Kasumi-1 (cell line): Measurements from ENCODE around the gene FLT3LG.
"Not testable (repeated sequence)": the region's sequence is repeated elsewhere in the genome, so short reads cannot be mapped to it uniquely, and the experiment has no call there.

ENCODE experiments used
- DNase-seq, 2 experiments: peaks; one replicate each; lab custom pipeline; 2025; lab: John Stamatoyannopoulos, UW

FLT3LG gene

DNA sequence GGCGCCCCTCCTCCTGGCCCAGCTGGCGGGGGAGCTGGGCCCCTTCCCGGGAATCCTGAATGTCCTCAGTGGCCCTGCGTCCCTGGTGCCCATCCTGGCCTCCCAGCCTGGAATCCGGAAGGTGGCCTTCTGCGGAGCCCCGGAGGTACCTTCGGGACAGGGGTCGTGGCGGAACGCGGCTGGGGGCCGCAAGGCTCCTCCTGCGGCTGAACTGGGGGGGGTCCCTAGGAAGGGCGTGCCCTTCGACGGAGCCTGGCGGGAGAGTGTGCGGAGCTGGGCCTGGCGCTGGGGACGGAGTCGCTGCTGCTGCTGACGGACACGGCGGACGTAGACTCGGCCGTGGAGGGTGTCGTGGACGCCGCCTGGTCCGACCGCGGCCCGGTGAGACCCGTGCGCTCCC, 12.4 kb upstream of the FLT3LG start:
- DNase-seq = no peak

DNA sequence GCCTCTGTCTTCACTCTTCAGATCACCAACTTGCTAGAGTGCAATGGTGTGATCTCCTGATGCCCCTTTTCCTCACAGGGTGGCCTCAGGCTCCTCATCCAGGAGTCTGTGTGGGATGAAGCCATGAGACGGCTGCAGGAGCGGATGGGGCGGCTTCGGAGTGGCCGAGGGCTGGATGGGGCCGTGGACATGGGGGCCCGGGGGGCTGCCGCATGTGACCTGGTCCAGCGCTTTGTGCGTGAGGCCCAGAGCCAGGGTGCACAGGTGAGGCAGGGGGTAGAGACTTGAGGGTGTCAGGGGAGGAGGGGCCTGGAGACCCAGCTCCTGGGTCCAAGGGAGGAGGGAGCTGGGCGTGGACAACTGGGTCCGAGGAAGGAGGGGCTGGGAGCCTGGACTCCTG, 11.5 kb upstream of the FLT3LG start:
- no peak for DNase-seq

GRCh38 chr19:49463960-49464740, 9.9 kb upstream of the FLT3LG start:
- DNase-seq = no peak

- no peak for DNase-seq
Observed at GRCh38 chr19:49465371-49465770, 8.6 kb upstream of the FLT3LG start.

DNA sequence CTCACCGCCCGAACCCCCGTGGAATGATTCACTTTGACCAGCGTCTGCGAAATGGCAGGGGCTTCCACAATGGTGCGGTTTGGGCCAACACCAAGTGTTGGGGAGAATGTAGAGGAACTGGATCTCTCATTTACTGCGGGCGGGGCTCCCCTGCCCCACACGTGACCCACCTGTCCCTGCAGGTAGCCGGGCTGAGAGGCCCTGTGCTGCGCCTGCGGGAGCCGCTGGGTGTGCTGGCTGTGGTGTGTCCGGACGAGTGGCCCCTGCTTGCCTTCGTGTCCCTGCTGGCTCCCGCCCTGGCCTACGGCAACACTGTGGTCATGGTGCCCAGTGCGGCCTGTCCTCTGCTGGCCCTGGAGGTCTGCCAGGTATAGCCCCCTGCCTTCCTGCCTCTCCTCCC, 5.8 kb upstream of the FLT3LG start:
- DNase-seq = no peak

GRCh38 chr19:49468746-49469447, 5.1 kb upstream of the FLT3LG start:
- DNase-seq = peak; percentile 58 to 71

DNA sequence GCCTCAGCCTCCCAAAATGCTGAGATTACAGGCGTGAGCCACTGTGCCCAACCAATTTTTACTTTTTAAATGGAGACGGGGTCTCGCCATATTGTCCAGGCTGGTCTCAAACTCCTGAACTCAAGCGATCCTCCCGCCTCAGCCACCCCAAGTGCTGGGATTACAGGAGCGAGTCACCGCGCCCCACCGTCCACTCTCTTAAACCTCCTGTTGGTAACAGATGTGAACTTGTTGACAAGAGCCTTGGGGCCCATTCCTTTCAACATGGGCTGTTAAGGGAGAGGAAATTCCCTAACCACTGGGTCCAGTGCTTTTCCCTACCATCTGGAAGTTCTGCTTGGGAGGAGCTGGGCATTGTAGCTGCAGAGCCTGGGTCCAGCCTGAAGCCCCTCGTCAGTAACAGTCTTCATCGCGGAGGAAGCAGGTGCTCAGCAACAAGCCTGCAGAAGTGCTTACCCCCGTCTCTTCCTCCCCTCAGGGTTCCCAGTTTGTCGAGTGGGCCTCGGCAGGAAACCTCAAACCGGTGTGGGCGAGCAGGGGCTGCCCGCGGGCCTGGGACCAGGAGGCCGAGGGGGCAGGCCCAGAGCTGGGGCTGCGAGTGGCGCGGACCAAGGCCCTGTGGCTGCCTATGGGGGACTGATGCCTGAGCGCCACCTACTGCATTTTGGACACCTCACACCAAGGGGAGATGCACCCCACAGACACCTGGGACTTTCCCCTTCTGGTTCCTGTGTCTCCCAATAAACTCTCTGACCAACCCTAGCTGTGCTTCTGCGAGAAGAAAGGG, 4.0 kb upstream of the FLT3LG start:
- peak; percentile 74 to 76 for DNase-seq

- DNase-seq = no peak
Observed at GRCh38 chr19:49470615-49470978, 3.4 kb upstream of the FLT3LG start.

- DNase-seq = no peak
Observed at GRCh38 chr19:49472936-49473335, 1.1 kb upstream of the FLT3LG start.

GRCh38 chr19:49473501-49473867, 531 bp upstream of the FLT3LG start:
- DNase-seq = not testable (repeated sequence)

DNA sequence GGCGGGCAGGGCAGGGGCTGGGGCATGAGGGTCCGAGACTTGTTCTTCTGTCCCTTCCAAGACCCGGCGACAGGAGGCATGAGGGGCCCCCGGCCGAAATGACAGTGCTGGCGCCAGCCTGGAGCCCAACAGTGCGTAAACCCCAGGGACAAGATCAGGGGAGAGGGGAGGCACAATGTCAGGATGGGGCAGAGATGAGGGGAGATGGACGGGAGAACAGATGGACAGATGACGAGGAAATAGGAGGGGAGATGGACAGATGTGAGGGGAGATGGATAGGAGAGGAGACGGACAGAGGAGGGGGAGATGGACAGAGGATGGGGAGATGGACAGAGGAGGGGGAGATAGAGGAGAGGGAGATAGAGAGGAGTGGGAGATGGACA, 518 bp downstream of the FLT3LG start:
- DNase-seq = no peak

DNA sequence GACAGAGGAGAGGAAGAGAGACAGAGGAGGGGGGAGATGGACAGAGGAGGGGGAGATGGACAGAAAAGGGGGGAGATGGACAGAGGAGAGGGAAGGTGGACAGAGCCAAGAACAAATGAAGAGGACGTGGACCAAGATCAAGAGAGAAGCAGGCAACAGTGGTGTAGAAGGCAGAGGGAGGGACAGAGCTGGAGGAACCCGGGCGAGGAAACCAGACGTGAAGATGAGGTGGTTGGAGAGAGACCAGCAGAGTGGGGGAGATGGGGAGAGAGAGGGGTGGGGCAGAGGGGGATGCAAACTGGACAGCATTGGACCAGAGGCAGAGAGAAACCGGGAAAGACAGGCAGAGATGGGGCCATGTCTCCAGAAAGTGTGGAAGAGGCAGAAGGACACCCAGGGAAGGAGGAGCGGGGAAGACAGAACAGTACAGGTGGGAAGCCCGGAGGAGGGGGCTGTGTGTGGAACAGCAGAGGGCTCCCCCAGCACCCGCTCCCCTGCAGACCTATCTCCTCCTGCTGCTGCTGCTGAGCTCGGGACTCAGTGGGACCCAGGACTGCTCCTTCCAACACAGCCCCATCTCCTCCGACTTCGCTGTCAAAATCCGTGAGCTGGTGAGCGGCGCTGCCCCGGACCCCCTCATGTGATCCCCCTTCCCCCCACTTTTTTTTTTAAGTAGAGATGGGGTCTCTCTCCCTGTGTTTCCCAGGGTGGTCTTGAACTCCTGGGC, 1.3 kb downstream of the FLT3LG start:
- no peak for DNase-seq

DNA sequence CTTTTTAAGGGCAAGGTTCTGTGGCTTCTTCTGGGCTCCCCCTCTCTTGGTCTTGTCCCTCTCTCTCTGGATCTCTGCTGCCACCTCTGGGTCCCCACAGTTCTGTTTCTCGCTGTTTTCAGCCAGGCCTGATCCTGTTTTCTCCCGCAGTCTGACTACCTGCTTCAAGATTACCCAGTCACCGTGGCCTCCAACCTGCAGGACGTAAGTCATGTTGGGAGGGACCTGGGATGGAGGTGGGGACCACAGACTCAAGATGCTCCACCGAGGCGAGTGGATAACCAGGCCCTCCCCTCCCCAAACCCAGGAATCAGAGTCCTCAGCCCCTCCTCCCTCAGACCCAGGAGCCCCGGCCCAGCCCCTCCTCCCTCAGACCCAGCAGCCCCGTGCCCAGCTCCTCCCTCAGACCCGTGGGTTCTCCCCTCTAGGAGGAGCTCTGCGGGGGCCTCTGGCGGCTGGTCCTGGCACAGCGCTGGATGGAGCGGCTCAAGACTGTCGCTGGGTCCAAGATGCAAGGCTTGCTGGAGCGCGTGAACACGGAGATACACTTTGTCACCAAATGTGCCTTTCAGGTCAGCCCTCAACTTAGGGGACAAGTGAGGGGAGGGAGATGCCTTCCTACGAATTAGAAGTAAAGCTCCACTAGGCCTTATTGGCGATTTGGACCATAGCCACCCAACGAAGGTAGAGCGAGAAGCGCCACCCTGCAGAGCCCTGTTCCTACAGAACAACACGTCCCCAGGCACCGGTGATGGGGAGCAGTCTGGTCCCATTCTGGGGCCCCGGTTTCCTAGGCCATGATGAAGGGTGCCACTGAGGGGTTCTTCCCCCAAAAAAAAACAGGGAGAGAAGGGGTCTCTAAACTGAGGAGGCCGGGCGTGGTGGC, 2.2 kb downstream of the FLT3LG start:
- peak; percentile 61 to 63 for DNase-seq

DNA sequence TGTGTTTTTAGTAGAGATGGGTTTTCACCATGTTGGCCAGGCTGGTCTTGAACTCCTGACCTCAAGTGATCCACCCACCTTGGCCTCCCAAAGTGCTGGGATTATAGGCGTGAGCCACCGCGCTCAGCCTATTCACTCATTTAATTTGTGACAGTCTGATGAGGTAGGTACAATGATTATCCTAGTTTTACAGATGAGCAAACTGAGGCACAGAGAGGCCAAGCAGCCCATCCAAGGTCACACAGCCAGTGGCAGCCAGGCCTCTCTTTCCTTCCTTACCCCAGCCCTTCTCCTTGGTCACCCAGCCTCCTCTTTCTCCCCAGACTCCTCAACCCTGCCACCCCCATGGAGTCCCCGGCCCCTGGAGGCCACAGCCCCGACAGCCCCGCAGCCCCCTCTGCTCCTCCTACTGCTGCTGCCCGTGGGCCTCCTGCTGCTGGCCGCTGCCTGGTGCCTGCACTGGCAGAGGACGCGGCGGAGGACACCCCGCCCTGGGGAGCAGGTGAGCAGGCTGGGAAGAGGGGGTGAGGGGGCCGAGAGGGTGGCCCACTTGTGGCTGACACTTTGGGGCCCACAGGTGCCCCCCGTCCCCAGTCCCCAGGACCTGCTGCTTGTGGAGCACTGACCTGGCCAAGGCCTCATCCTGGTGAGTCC, 6.1 kb downstream of the FLT3LG start:
- DNase-seq = no peak

- DNase-seq = no peak
Observed at GRCh38 chr19:49481020-49481683, 7.1 kb downstream of the FLT3LG start.

DNA sequence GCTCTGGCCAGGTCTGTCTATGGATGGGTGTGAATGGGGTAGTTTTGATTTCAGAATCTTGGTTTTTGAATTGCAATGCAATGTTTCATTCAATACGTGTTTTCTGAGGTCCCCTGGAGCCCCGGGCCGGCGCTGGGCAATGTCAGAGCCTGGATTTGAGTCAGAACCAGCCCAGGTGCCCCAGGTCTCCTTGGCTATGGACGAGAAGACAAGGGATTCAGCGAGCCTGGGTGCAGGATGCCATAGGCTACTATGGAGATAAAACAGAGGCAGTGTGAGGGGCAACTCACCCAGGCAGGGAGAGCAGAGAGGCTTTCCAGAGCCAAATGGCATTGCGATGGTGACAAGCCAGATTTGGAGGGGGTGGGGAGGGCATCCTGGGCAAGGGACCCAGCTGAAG, 12.2 kb downstream of the FLT3LG start:
- DNase-seq = no peak

GRCh38 chr19:49486710-49487276, 12.8 kb downstream of the FLT3LG start:
- no peak for DNase-seq

GRCh38 chr19:49487277-49488045, 13.4 kb downstream of the FLT3LG start, which contains the start of gene RPL13A:
TSS of gene RPL13A (plus strand) at chr19:49487608. CDS start at chr19:49487630, 22 bp downstream.
- DNase-seq = peak; percentile 97 to 100
